Left ventricle myocardium inferior (tissue), 1 donor: ENCODE data around the gene FCN2. TPM values are rescaled to one million over a fixed set of nuclear protein-coding genes. Genes with fewer than 3 reads are reported as not detected.

Source experiments
- DNase-seq: peaks from one replicate; pipeline ENCODE4 v3.0.0-alpha.2; 2020
- H3K27ac ChIP-seq: fragments of 200-600 bp; replicated peaks from 2 replicates; pipeline ENCODE4 v1.8.0; 2021
- H3K27me3 ChIP-seq: fragments of 200-600 bp; 2 replicates; pipeline ENCODE4 v1.8.0; 2021; ENCODE audit warnings: low read depth
- H3K36me3 ChIP-seq: fragments of 200-600 bp; 2 replicates; pipeline ENCODE4 v1.8.0; 2021
- H3K4me1 ChIP-seq: fragments of 200-600 bp; 2 replicates; pipeline ENCODE4 v1.8.0; 2021
- H3K4me3 ChIP-seq: fragments of 200-600 bp; 2 replicates; pipeline ENCODE4 v1.8.0; 2021; ENCODE audit warnings: mild to moderate bottlenecking, moderate library complexity
- H3K9me3 ChIP-seq: fragments of 200-600 bp; replicated peaks from 2 replicates; pipeline ENCODE4 v1.8.0; 2021
- intact Hi-C: fragments of 100-400 bp; cut with micrococcal nuclease; formaldehyde crosslinking; loops from one replicate; pipeline ENCODE4 v1.11.0; 2022
- total RNA-seq: library from RNA; stranded (reverse); fragmentation: NEBNext Ultra II Directional; extraction: Animal tissue kit (Norgen Biotek cat#: 25700); gene quantifications from one replicate; pipeline ENCODE4 v1.2.1, GENCODE V29; 2021
- TF ChIP-seq, protein P1 (sequence below): fragments of 200-600 bp; IDR thresholded peaks from 2 replicates; pipeline ENCODE4 v1.8.0; 2021; ENCODE audit warnings: antibody characterized with exemption, mild to moderate bottlenecking, borderline replicate concordance
- donor health status: DM: no; HTN: yes; CAD: no; lungs with severe emphysema.

FCN2 gene
- total RNA-seq, 1 donor from 2014 or later: not detected

DNA sequence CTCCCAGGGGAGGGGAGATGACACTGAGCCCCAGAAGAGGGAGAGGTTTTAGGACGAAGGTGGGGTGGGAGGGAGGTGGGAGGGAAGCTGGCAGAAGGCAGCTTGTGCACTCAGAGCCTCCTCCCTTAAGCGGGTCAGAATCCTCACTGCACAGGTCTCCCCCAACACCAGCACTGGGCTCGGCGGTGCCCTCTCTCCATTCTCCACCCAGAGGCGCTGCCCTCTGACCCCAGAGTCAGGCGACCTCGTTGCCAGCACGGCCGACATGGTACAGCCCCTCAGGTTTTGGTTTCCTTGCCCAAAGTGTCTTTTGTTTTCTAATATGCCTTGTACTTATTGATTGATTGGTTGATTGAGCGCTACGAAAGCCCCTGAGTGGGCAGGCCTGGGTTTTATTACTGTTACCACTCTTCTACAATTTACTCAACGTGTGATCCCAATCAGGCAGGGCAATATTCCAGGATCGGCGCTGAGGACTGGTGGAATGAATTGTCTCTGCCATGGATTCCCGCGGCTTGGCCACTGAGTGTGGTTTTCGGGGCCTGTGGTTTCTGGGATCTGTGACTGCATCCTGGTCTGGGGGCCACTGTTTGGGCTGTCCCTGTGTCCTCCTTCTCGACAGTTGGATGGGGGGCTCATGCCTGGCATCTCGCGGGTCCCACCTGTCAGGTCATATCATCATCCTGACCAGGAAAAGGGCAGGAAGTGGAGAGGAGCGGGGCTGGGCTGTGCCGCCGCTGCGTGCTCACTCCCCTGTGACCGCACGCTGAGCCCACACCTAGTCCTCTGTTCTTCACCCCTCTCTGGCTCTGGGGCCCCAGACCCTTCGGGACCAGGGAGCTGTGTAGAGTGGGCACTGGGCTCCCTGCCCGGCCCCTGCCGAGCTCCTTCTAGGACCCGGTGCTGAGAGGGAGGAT lies 9.6 kb upstream of the FCN2 start:
- Histone ChIP-seq H3K4me1 (peaks cover 17% of the 10 kb centered on the region), H3K27me3 (peaks cover 9% of the 10 kb centered on the region), H3K9me3 (peaks cover 9% of the 10 kb centered on the region), H3K36me3 (no peaks in the 10 kb centered on the region), H3K4me3 (no peak overlapping the region), H3K27ac (peak overlapping the region; percentile 30)
- DNase-seq: no peak
- TF ChIP-seq, protein P1, sequence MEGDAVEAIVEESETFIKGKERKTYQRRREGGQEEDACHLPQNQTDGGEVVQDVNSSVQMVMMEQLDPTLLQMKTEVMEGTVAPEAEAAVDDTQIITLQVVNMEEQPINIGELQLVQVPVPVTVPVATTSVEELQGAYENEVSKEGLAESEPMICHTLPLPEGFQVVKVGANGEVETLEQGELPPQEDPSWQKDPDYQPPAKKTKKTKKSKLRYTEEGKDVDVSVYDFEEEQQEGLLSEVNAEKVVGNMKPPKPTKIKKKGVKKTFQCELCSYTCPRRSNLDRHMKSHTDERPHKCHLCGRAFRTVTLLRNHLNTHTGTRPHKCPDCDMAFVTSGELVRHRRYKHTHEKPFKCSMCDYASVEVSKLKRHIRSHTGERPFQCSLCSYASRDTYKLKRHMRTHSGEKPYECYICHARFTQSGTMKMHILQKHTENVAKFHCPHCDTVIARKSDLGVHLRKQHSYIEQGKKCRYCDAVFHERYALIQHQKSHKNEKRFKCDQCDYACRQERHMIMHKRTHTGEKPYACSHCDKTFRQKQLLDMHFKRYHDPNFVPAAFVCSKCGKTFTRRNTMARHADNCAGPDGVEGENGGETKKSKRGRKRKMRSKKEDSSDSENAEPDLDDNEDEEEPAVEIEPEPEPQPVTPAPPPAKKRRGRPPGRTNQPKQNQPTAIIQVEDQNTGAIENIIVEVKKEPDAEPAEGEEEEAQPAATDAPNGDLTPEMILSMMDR: no peak
- intact Hi-C loops: no loop called here

DNA sequence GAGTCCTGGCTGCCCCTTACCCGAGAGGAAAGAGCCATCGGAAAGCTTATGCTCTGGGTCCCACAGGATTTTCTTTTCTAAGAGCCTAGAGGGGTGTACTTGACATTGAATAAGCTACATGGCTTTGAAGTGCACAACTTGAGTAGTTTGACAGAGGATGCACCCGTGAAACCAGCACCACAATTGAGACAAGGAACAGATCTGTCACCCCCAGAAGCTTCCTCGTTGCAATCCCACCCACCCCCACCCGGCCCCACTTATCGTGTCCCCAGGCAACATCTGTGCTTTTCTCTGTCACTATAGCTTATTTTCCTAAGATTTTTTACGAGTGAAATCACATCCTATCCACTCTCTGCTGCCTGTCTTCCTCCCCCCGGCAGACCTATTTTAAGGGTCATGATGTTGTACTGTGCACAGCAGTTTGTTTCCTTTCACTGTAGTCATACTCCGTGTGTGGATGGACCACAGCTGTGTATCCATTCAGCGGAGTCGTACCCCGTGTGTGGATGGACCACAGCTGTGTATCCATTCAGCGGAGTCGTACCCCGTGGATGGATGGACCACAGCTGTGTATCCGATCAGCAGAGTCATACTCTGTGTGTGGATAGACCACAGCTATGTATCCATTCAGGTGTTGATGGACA lies 8.8 kb upstream of the FCN2 start:
- peak overlapping the region; percentile 30 for H3K27ac ChIP-seq
- no peaks in the 10 kb centered on the region for H3K36me3 ChIP-seq
- peaks cover 17% of the 10 kb centered on the region for H3K4me1 ChIP-seq
- no peak overlapping the region for H3K4me3 ChIP-seq
- TF ChIP-seq, protein P1: no peak
- H3K27me3 ChIP-seq: peaks cover 9% of the 10 kb centered on the region
- intact Hi-C loops: no loop called here
- DNase-seq: peak; percentile 32
- peaks cover 9% of the 10 kb centered on the region for H3K9me3 ChIP-seq

DNA sequence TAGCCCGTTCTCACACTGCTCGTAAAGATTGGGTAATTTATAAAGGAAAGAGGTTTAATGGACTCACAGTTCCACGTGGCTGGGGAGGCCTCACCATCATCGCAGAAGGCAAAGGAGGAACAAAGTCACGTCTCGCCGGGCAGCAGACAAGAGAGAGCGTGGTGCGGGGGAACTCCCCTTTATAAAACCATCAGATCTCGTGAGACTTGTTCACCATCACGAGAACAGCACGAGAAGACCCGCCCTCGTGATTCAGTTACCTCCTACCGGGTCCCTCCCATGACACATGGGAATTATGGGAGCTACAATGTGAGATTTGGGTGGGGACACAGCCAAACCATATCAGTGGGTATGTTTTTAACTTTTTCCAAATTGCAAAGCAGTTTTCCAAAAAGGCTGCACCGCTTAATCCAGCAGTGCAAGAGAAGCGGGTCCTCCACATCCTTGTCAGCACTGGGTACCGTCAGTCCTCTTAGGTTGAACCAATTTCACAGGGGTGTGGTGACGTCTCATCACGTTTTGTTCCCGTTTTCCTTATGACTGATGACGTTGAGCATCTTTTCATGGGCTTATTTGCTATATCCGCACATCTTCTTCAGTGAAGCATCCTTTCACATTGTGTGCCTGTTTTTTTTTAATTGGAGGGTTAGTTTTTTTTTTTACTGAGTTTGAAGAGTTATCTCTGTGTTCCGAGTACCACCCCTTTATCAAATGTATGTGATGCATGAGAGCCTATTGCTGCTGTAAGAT lies 8.0 kb upstream of the FCN2 start:
- Histone ChIP-seq H3K4me1 (peaks cover 17% of the 10 kb centered on the region), H3K4me3 (no peak overlapping the region), H3K27ac (no peak overlapping the region), H3K27me3 (peaks cover 9% of the 10 kb centered on the region), H3K36me3 (no peaks in the 10 kb centered on the region), H3K9me3 (peaks cover 9% of the 10 kb centered on the region)
- no peak for DNase-seq
- intact Hi-C loops: no loop called here
- TF ChIP-seq, protein P1: no peak

DNA sequence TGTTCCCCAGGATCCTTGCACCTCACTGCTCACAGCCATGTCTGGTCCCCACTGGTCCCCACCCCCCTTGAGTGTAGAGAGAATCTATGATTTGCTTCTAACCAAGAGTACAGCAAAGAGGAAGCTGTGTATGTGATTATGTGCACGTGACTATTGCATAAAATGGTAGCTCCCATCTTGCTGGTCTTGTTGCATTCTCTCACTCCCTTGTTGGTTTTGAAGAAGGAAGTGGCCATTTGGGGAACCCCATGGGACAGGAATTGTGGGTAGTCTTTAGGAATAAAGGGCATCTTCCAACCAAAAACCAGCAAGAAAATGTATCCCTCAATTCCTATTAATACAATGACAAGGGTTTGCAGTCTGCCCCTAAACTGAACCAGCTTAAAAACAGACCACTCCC lies 5.2 kb upstream of the FCN2 start:
- TF ChIP-seq, protein P1: no peak
- Histone ChIP-seq H3K27ac (no peak overlapping the region), H3K36me3 (no peaks in the 10 kb centered on the region), H3K9me3 (peaks cover 9% of the 10 kb centered on the region), H3K27me3 (peaks cover 5% of the 10 kb centered on the region), H3K4me3 (no peak overlapping the region), H3K4me1 (peaks cover 18% of the 10 kb centered on the region)
- no peak for DNase-seq
- intact Hi-C loops: no loop called here

DNA sequence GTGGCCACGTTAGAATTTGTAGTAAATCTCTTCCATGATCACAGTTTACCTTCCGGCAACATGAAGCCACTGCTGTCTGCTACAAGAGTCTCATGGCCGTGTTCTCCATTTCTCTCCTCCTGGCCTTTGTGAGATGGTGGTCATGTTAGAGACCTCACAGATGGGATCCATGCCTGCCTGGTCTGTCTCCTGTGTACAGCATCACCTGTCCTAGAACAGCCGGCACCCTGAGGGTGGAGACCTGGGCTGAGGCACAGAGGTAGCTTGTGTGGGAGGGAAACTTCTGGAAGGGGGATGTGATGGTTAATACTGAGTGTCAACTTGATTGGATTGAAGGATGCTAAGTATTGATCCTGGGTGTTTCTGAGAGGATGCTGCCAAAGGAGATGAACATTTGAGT lies 3.1 kb upstream of the FCN2 start:
- H3K4me3 ChIP-seq: no peak overlapping the region
- TF ChIP-seq, protein P1: no peak
- H3K27ac ChIP-seq: no peak overlapping the region
- DNase-seq: no peak
- intact Hi-C loops: no loop called here
- peaks cover 9% of the 10 kb centered on the region for H3K9me3 ChIP-seq
- H3K27me3 ChIP-seq: peaks cover 5% of the 10 kb centered on the region
- H3K36me3 ChIP-seq: no peaks in the 10 kb centered on the region
- H3K4me1 ChIP-seq: peaks cover 6% of the 10 kb centered on the region
